Activated B cell treated with CpG ODN at 0.5 μM for 24 hours (primary cell): ENCODE results near the gene LAMTOR5. TPM values are rescaled to one million over a fixed set of nuclear protein-coding genes. Genes with fewer than 3 reads are reported as not detected.
"Not testable (repeated sequence)": the region's sequence is repeated elsewhere in the genome, so short reads cannot be mapped to it uniquely, and the experiment has no call there.

ENCODE experiments used
- ATAC-seq: fragments of 200-7000 bp; cut with Tn5 transposase; one replicate; pipeline ENCODE4 v1.10.0; 2021; ENCODE audit warnings: low read depth, mild to moderate bottlenecking, moderate library complexity
- CTCF ChIA-PET: fragments of 350-600 bp; sonication (Branson Sonifier 250); formaldehyde crosslinking; loops from one replicate; lab custom pipeline; 2021; ENCODE audit warnings: antibody characterized with exemption; lab: Charles Lee
- POLR2A ChIA-PET: fragments of 350-600 bp; sonication (Branson Sonifier 250); formaldehyde crosslinking; loops from one replicate; lab custom pipeline; 2021; ENCODE audit warnings: antibody characterized with exemption; lab: Charles Lee
- DNase-seq: peaks from one replicate; pipeline ENCODE4 v3.0.0; 2022
- H3K27ac Mint-ChIP-seq: one replicate; pipeline ENCODE4 v1.8.0; 2020; ENCODE audit warnings: mixed read lengths
- H3K27me3 Mint-ChIP-seq: one replicate; pipeline ENCODE4 v1.8.0; 2021; ENCODE audit warnings: mixed read lengths
- H3K36me3 Mint-ChIP-seq: one replicate; pipeline ENCODE4 v1.8.0; 2021; ENCODE audit warnings: low read depth, mixed read lengths
- H3K4me1 Mint-ChIP-seq: one replicate; pipeline ENCODE4 v1.8.0; 2021; ENCODE audit warnings: mixed read lengths
- H3K4me3 Mint-ChIP-seq: one replicate; pipeline ENCODE4 v1.8.0; 2020; ENCODE audit warnings: mild to moderate bottlenecking, mixed read lengths
- H3K9me3 Mint-ChIP-seq: one replicate; pipeline ENCODE4 v1.8.0; 2020; ENCODE audit warnings: mixed read lengths
- CTCF ChIP-seq: fragments of 200-600 bp; IDR thresholded peaks from one replicate; pipeline ENCODE4 v1.8.0; 2022; ENCODE audit warnings: antibody characterized with exemption, mild to moderate bottlenecking
- intact Hi-C: fragments of 100-400 bp; cut with micrococcal nuclease; formaldehyde crosslinking; loops from one replicate; pipeline ENCODE4 v1.15.1; 2024
- total RNA-seq: library from RNA; stranded (reverse); gene quantifications from 2 replicates; pipeline ENCODE4 v1.2.3, GENCODE V29; 2022

Gene LAMTOR5
- total RNA-seq, 1 donor from 2014 or later = 160 TPM

DNA sequence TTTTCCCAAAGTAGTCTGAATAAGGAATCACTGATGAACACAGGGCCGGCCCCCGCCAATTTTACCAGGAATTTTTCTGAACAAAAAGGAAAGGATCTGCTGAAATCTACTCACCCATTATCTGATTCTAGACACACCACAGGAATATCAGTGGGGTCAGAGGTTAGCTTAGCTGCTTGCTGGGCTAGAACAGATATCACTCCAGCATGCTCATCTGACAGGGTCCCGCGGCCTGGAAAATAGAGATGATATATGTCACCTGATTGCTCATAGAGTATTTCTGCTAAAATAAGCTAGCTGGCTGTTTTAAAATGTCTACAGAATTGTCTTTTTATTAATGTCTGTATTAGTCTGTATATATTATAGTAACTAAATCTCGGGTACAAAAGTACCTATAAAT is 3.7 kb downstream of the LAMTOR5 start:
- DNase-seq = no peak
- no peak for TF ChIP-seq CTCF
- ChIA-PET CTCF (interaction anchor here (0.6 to 1.8 kb wide), 2 partner anchors 53 to 56 kb away, joined by 3 to 5 read pairs; no protein-coding TSS in a partner anchor), POLR2A (interaction anchor here (1.1 to 3.1 kb wide), 4 partner anchors 18 to 65 kb away, joined by 3 to 14 read pairs (median 5); partner anchors contain the start of gene RBM15)
- ATAC-seq = no peak
- no peaks in the 10 kb centered on the region for H3K9me3 Mint-ChIP-seq
- H3K4me1 Mint-ChIP-seq = peaks cover 22% of the 10 kb centered on the region
- no peak overlapping the region for H3K4me3 Mint-ChIP-seq
- peaks cover 59% of the 10 kb centered on the region for H3K36me3 Mint-ChIP-seq
- intact Hi-C loops = no loop called here
- H3K27ac Mint-ChIP-seq = no peak overlapping the region
- no peaks in the 10 kb centered on the region for H3K27me3 Mint-ChIP-seq

DNA sequence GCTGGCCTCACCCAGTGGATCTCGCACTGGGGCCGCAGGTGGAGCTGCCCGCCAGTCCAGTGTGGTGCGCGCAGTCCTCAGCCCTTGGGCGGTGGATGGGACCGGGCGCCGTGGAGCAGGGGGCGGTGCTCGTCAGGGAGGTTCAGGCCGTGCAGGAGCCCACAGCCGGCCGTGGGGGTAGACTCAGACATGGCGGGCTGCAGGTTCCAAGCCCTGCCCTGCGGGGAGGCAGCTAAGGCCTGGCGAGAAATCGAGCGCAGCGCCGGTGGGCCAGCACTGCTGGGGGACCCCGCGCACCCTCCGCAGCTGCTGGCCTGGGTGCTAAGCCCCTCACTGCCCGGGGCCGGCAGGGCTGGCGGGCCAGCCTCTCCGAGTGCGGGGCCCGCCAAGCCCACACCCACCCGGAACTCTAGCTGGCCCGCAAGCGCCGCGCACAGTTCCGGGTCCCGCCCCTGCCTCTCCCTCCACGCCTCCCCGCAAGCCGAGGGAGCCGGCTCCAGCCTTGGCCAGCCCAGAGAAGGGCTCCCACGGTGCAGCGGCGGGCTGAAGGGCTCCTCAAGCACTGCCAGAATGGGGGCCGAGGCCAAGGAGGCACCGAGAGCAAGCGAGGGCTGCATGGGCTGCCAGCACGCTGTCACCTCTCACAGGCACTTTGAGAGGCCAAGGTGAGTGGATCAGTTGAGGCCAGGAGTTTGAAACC is 11.1 kb downstream of the LAMTOR5 start:
- H3K9me3 Mint-ChIP-seq, DNase-seq, intact Hi-C loops, H3K27ac Mint-ChIP-seq, ATAC-seq, CTCF ChIA-PET, H3K4me1 Mint-ChIP-seq, H3K27me3 Mint-ChIP-seq, H3K4me3 Mint-ChIP-seq: not testable (repeated sequence)
- POLR2A ChIA-PET = interaction anchor here (0.9 to 1.4 kb wide), 2 partner anchors 13 to 58 kb away, joined by 3 to 4 read pairs; partner anchors contain the start of gene RBM15
- H3K36me3 Mint-ChIP-seq = peaks cover 44% of the 10 kb centered on the region

GRCh38 chr1:110394493-110394820 is 13.0 kb downstream of the LAMTOR5 start:
- Mint-ChIP-seq H3K27ac (no peak overlapping the region), H3K27me3 (no peaks in the 10 kb centered on the region), H3K4me1 (peaks cover 5% of the 10 kb centered on the region), H3K4me3 (no peak overlapping the region), H3K36me3 (peaks cover 30% of the 10 kb centered on the region), H3K9me3 (no peaks in the 10 kb centered on the region)
- no peak for TF ChIP-seq CTCF
- ATAC-seq (no peak), DNase-seq (no peak)
- ChIA-PET POLR2A (interaction anchor here (1.1 kb wide), 1 partner anchor 13 kb away, joined by 5 read pairs; no protein-coding TSS in a partner anchor), CTCF (interaction anchor here (1.4 kb wide), 1 partner anchor 186 kb away, joined by 3 read pairs; no protein-coding TSS in a partner anchor)
- intact Hi-C loops = no loop called here

- intact Hi-C loops = no loop called here
- no peaks in the 10 kb centered on the region for H3K9me3 Mint-ChIP-seq
- ChIA-PET POLR2A (interaction anchor here (1.1 to 1.4 kb wide), 3 partner anchors 9 to 56 kb away, joined by 4 to 5 read pairs (median 5); no protein-coding TSS in a partner anchor), CTCF (interaction anchor here (1.4 to 1.5 kb wide), 2 partner anchors 18 to 186 kb away, joined by 3 read pairs; no protein-coding TSS in a partner anchor)
- DNase-seq (no peak), ATAC-seq (no peak)
- no peaks in the 10 kb centered on the region for H3K27me3 Mint-ChIP-seq
- H3K27ac Mint-ChIP-seq = peak overlapping the region; percentile 12
- peaks cover 10% of the 10 kb centered on the region for H3K4me1 Mint-ChIP-seq
- no peak overlapping the region for H3K4me3 Mint-ChIP-seq
- no peak for TF ChIP-seq CTCF
- H3K36me3 Mint-ChIP-seq = peaks cover 28% of the 10 kb centered on the region
Measured at GRCh38 chr1:110393691-110394492, 13.6 kb downstream of the LAMTOR5 start.

- no peak overlapping the region for H3K4me3 Mint-ChIP-seq
- peaks cover 16% of the 10 kb centered on the region for H3K4me1 Mint-ChIP-seq
- ATAC-seq (no peak), DNase-seq (no peak)
- no peaks in the 10 kb centered on the region for H3K9me3 Mint-ChIP-seq
- CTCF ChIA-PET = interaction anchor here (1.4 to 1.5 kb wide), 2 partner anchors 19 to 185 kb away, joined by 3 read pairs; no protein-coding TSS in a partner anchor
- POLR2A ChIA-PET = interaction anchor here (1.1 to 1.7 kb wide), 4 partner anchors 8 to 55 kb away, joined by 4 to 5 read pairs (median 4); no protein-coding TSS in a partner anchor
- H3K27ac Mint-ChIP-seq = no peak overlapping the region
- H3K36me3 Mint-ChIP-seq = peaks cover 25% of the 10 kb centered on the region
- TF ChIP-seq CTCF = no peak
- intact Hi-C loops = no loop called here
- no peaks in the 10 kb centered on the region for H3K27me3 Mint-ChIP-seq
Measured at GRCh38 chr1:110393286-110393685, 14.2 kb downstream of the LAMTOR5 start.
